HG03175 (cell line): ENCODE results near the gene CDHR3.
"Not testable (repeated sequence)": the region's sequence is repeated elsewhere in the genome, so short reads cannot be mapped to it uniquely, and the experiment has no call there.

Experiments used
- ATAC-seq: cut with Tn5 transposase; IDR thresholded peaks from one replicate; pipeline ENCODE4 v1.9.1; 2021; ENCODE audit warnings: mild to moderate bottlenecking, moderate library complexity; ENCODE audit not compliant: unreplicated experiment

CDHR3 gene

GRCh38 chr7:105963038-105963667 lies at the start of gene CDHR3:
TSS of gene CDHR3 (plus strand) at chr7:105963264. CDS start at chr7:105963319, 55 bp downstream.
- ATAC-seq, result no peak

- no peak for ATAC-seq
These were observed 49.1 kb upstream of the CDHR3 start for GRCh38 chr7:105913947-105914346.

- no peak for ATAC-seq
These were observed 46.5 kb upstream of the CDHR3 start for GRCh38 chr7:105916603-105917002.

GRCh38 chr7:105917659-105918058 lies 45.4 kb upstream of the CDHR3 start:
- no peak for ATAC-seq

GRCh38 chr7:105920766-105921165 lies 42.3 kb upstream of the CDHR3 start:
- ATAC-seq, result no peak

- ATAC-seq, result no peak
These were observed 38.1 kb upstream of the CDHR3 start for GRCh38 chr7:105924945-105925344.

- no peak for ATAC-seq
These were observed 36.9 kb upstream of the CDHR3 start for GRCh38 chr7:105926131-105926530.

GRCh38 chr7:105931179-105931578 lies 31.9 kb upstream of the CDHR3 start:
- no peak for ATAC-seq

- no peak for ATAC-seq
These were observed 30.1 kb upstream of the CDHR3 start for GRCh38 chr7:105932835-105933477.

- no peak for ATAC-seq
These were observed 28.4 kb upstream of the CDHR3 start for GRCh38 chr7:105934572-105935185.

- no peak for ATAC-seq
These were observed 27.8 kb upstream of the CDHR3 start for GRCh38 chr7:105935250-105935649.

- ATAC-seq, result no peak
These were observed 25.7 kb upstream of the CDHR3 start for GRCh38 chr7:105937411-105937810.

GRCh38 chr7:105940109-105940508 lies 23.0 kb upstream of the CDHR3 start:
- ATAC-seq, result no peak

GRCh38 chr7:105941596-105941995 lies 21.5 kb upstream of the CDHR3 start:
- no peak for ATAC-seq

- no peak for ATAC-seq
These were observed 19.6 kb upstream of the CDHR3 start for GRCh38 chr7:105943486-105943885.

GRCh38 chr7:105945848-105946247 lies 17.2 kb upstream of the CDHR3 start:
- no peak for ATAC-seq

- ATAC-seq, result no peak
These were observed 11.5 kb upstream of the CDHR3 start for GRCh38 chr7:105951597-105951996.

- no peak for ATAC-seq
These were observed 10.0 kb upstream of the CDHR3 start for GRCh38 chr7:105952917-105953595.

GRCh38 chr7:105954711-105955110 lies 8.4 kb upstream of the CDHR3 start:
- no peak for ATAC-seq

- not testable (repeated sequence) for ATAC-seq
These were observed 7.2 kb upstream of the CDHR3 start for GRCh38 chr7:105955651-105956466.

GRCh38 chr7:105958012-105958411 lies 5.1 kb upstream of the CDHR3 start:
- no peak for ATAC-seq
